Kidney epithelial cell (primary cell): Measurements from ENCODE around the gene ESYT3. TPM values are rescaled to one million over a fixed set of nuclear protein-coding genes. Genes with fewer than 3 reads are reported as not detected.

Experiments
- DNase-seq: peaks from one replicate; pipeline ENCODE4 v3.0.0-alpha.2; 2010; ENCODE audit warnings: low read depth
- H3K27me3 ChIP-seq: 2 replicates; pipeline ENCODE4 v1.6.0; 2011; ENCODE audit warnings: low read length; ENCODE audit not compliant: control insufficient read depth, insufficient read depth
- H3K36me3 ChIP-seq: 2 replicates; pipeline ENCODE4 v1.5.1; 2011; ENCODE audit warnings: low read length; ENCODE audit not compliant: control insufficient read depth, insufficient read depth
- H3K4me3 ChIP-seq: 2 replicates; pipeline ENCODE4 v1.5.1; 2011; ENCODE audit warnings: low read depth, mild to moderate bottlenecking, control low read depth, low read length
- total RNA-seq: library from RNA; depleted of rRNA; stranded (reverse); fragments of >200 nt; gene quantifications from 2 replicates; pipeline ENCODE4 v1.2.3, GENCODE V29; 2015
- TF ChIP-seq, protein P1 (sequence below): IDR thresholded peaks from 2 replicates; pipeline ENCODE4 v1.5.1; 2011; ENCODE audit warnings: mild to moderate bottlenecking, moderate library complexity, low read length, control low read depth, inconsistent platforms; ENCODE audit not compliant: insufficient read depth, poor library complexity, severe bottlenecking

The ESYT3 gene, protein sequence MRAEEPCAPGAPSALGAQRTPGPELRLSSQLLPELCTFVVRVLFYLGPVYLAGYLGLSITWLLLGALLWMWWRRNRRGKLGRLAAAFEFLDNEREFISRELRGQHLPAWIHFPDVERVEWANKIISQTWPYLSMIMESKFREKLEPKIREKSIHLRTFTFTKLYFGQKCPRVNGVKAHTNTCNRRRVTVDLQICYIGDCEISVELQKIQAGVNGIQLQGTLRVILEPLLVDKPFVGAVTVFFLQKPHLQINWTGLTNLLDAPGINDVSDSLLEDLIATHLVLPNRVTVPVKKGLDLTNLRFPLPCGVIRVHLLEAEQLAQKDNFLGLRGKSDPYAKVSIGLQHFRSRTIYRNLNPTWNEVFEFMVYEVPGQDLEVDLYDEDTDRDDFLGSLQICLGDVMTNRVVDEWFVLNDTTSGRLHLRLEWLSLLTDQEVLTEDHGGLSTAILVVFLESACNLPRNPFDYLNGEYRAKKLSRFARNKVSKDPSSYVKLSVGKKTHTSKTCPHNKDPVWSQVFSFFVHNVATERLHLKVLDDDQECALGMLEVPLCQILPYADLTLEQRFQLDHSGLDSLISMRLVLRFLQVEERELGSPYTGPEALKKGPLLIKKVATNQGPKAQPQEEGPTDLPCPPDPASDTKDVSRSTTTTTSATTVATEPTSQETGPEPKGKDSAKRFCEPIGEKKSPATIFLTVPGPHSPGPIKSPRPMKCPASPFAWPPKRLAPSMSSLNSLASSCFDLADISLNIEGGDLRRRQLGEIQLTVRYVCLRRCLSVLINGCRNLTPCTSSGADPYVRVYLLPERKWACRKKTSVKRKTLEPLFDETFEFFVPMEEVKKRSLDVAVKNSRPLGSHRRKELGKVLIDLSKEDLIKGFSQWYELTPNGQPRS
- 1.9 and 3.5 TPM in 2 replicates for total RNA-seq

DNA sequence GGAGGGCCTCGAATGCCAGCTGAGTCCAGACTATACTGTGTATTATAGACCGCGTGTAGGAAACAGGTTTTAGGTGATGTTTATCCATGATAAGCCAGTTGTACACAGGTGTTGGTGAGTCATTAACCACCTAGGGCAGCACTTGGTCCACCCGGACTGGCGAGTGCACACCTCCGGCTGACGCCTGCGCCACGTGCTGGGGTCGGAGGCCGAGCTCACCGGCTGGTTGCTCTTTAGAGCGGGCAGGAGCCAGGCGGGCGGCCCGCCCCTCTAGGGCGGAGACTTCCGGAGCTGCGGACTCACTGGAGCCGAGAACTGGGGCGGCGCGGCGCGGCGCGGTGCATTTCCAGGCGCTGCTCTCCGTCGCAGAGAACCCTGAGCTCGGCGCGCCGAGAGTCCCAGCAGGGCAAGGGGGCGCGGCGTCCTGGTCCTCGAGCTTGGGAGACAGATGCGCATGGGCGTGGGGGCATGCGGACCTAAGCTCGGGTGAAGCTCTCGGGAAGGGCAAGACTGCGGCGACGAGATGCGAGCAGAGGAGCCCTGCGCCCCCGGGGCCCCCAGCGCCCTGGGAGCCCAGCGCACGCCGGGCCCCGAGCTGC is at the start of gene ESYT3:
Gene ESYT3 (plus strand): TSS at position 341 of the 599 bp plus-strand sequence. CDS start 183 bp downstream, at position 524.
- Histone ChIP-seq H3K36me3 (no peaks in the 10 kb centered on the region), H3K4me3 (peak within 1 kb of the TSS; percentile 27), H3K27me3 (peaks cover 33% of the 10 kb centered on the region)
- TF ChIP-seq, protein P1, sequence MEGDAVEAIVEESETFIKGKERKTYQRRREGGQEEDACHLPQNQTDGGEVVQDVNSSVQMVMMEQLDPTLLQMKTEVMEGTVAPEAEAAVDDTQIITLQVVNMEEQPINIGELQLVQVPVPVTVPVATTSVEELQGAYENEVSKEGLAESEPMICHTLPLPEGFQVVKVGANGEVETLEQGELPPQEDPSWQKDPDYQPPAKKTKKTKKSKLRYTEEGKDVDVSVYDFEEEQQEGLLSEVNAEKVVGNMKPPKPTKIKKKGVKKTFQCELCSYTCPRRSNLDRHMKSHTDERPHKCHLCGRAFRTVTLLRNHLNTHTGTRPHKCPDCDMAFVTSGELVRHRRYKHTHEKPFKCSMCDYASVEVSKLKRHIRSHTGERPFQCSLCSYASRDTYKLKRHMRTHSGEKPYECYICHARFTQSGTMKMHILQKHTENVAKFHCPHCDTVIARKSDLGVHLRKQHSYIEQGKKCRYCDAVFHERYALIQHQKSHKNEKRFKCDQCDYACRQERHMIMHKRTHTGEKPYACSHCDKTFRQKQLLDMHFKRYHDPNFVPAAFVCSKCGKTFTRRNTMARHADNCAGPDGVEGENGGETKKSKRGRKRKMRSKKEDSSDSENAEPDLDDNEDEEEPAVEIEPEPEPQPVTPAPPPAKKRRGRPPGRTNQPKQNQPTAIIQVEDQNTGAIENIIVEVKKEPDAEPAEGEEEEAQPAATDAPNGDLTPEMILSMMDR: no peak
- peak; percentile 38 for DNase-seq

GRCh38 chr3:138384976-138385375 is 49.4 kb upstream of the ESYT3 start:
- Histone ChIP-seq H3K27me3 (no peaks in the 10 kb centered on the region), H3K36me3 (no peaks in the 10 kb centered on the region), H3K4me3 (no peak overlapping the region)
- TF ChIP-seq, protein P1: no peak
- DNase-seq: no peak

DNA sequence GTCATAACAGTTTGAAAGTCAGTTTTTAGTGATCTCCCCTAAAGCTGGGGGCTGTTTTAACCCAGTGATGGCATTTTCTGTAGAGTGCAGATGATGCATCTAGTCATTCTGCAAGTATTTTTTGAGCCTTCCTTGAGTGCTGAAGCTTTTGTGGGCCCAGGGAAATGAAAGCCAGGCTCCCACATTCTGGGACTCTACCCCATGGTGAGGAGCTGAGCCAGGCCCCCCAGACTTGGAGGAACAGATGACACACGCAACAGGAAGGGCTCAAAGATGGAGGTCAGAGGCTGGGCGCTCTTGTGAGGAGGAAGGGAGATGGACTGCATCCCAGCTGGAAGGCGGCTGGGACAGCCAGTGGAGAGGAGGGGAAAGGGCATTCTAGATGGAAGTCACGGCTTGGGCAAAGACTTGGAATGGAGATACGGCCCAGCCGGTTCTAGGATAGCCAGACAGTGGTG is 45.2 kb upstream of the ESYT3 start:
- no peak for DNase-seq
- Histone ChIP-seq H3K36me3 (no peaks in the 10 kb centered on the region), H3K27me3 (no peaks in the 10 kb centered on the region), H3K4me3 (no peak overlapping the region)
- TF ChIP-seq, protein P1: no peak

DNA sequence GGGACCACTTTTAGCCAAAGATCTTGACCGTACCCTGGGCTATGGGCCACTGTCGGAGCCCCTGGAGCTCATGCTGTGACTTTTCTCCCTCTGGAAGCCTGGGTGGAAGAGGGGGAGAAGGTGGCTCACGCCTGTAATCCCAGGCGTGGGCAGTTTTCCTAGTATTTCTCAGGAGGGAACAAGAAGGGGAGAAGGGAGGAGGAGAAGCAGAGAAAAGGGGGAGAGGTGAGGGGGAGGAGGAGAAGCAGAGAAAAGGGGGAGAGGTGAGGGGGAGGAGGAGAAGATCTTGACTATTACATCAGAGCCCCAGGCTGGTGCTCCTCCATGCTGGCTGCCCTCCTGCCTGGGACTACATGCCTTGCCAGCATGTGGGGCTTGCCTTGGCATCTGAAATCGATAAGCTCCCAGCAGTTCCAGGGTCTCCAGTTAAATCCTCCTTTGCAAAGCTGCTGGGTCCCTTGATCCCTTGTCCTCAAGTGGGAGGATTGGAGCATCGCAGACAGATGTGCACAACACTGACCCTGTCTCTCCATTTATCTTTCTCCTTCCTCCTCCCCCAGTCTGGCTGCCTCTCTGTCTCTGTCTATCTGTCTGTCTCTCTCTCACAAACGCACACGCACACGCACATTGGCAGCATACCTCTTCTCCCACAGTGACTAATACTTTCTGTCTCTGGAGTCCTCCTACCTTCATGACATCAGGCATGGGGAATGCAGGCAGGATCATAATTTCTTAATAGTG is 44.4 kb upstream of the ESYT3 start:
- peak; percentile 96 for DNase-seq
- no peak overlapping the region for H3K4me3 ChIP-seq
- no peaks in the 10 kb centered on the region for H3K36me3 ChIP-seq
- no peaks in the 10 kb centered on the region for H3K27me3 ChIP-seq
- TF ChIP-seq, protein P1: no peak

GRCh38 chr3:138390582-138390932 is 43.9 kb upstream of the ESYT3 start:
- Histone ChIP-seq H3K36me3 (no peaks in the 10 kb centered on the region), H3K4me3 (no peak overlapping the region), H3K27me3 (no peaks in the 10 kb centered on the region)
- DNase-seq: no peak
- TF ChIP-seq, protein P1: no peak
